Right lobe of liver (tissue), 4 donors: Measurements from ENCODE around the gene PLOD3.
A peak's percentile ranks its signal among the peaks of the same experiment; 100 is the strongest.

ENCODE experiments used
- POLR2A ChIP-seq: fragments of 450-650 bp; IDR thresholded peaks from one replicate; pipeline ENCODE4 v1.6.1; 2017; ENCODE audit warnings: antibody characterized with exemption, mild to moderate bottlenecking
- TF ChIP-seq, protein P1 (sequence below), 4 donors: fragments of 200-600 bp in 3 of 4; fragments of 450-650 bp in 1 of 4; IDR thresholded peaks; one replicate each; pipeline versions ENCODE4 v1.5.1 to v1.8.0; 2016 to 2022; ENCODE audit warnings: antibody characterized with exemption in 4 of 4, mild to moderate bottlenecking in 2 of 4
- donor health status: DM: no; HTN: no; CAD: no.
- donor health status: DM: no; HTN: no; CAD: no.
- donor health status: DM: no; HTN: yes; CAD: no.

DNA sequence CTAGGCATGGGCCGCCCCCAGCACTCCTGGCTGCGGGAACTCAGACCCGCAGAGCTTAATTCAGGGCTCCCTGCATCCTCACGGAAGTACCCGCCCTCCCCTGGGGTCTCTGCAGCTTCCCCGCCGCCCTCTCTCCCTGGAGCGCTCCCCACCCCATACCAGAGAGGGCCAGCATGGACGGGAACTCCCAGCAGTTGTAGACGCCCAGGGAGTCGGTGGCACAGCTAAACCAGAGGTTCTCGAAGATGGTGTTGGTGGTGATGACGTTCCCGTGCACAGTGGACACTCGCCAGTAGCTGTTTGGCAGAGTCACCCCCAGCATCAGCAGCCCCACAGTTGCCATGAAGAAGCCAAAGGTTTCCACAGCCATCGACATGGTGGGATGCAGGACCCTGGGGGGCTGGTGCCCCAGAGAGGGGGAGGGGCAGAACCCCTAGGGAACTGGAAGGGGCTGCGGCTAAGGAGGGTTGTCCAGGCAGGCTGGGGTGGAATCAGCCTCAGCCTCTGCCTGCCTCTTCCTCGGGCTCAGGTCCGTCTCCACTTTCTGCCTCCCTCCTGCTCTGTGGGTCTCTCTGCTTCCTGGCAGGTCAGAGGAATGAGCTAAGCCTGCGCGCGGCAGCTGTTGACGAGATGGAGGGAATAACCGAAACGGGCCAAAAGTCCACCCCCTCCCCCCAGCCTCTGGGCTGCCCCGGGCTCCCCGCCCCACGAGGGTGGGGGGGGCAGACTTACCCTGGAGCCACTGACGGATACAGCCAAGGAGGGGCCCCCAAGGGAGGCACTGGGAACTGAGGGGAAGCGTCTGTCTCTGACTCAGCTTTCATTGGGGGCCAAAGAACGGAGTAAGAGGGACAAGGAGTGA, 20.1 kb upstream of the PLOD3 start, which contains the start of gene CLDN15:
- TF ChIP-seq, protein P1, sequence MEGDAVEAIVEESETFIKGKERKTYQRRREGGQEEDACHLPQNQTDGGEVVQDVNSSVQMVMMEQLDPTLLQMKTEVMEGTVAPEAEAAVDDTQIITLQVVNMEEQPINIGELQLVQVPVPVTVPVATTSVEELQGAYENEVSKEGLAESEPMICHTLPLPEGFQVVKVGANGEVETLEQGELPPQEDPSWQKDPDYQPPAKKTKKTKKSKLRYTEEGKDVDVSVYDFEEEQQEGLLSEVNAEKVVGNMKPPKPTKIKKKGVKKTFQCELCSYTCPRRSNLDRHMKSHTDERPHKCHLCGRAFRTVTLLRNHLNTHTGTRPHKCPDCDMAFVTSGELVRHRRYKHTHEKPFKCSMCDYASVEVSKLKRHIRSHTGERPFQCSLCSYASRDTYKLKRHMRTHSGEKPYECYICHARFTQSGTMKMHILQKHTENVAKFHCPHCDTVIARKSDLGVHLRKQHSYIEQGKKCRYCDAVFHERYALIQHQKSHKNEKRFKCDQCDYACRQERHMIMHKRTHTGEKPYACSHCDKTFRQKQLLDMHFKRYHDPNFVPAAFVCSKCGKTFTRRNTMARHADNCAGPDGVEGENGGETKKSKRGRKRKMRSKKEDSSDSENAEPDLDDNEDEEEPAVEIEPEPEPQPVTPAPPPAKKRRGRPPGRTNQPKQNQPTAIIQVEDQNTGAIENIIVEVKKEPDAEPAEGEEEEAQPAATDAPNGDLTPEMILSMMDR (IDR thresholded peaks at IDR 0.05) = no peak
- TF ChIP-seq POLR2A = peak; percentile 65
